Esophagus muscularis mucosa (tissue), 3 donors: ENCODE data around the gene PAXX.

Experiments used
- POLR2AphosphoS5 ChIP-seq, 2 donors: sonication (generic); formaldehyde crosslinking; IDR thresholded peaks; one replicate each; pipeline ENCODE4 v1.6.1; 2017; ENCODE audit warnings: antibody characterized with exemption in 2 of 2
- TF ChIP-seq, protein P1 (sequence below), 3 experiments: fragments of 200-600 bp in 2 of 3; fragments of 450-650 bp in 1 of 3; sonication (generic) in 2 of 3; IDR thresholded peaks; one replicate each; pipeline ENCODE4 v1.5.1; 2017 to 2019; ENCODE audit warnings: antibody characterized with exemption in 3 of 3, mild to moderate bottlenecking in 2 of 3, moderate library complexity in 1 of 3

DNA sequence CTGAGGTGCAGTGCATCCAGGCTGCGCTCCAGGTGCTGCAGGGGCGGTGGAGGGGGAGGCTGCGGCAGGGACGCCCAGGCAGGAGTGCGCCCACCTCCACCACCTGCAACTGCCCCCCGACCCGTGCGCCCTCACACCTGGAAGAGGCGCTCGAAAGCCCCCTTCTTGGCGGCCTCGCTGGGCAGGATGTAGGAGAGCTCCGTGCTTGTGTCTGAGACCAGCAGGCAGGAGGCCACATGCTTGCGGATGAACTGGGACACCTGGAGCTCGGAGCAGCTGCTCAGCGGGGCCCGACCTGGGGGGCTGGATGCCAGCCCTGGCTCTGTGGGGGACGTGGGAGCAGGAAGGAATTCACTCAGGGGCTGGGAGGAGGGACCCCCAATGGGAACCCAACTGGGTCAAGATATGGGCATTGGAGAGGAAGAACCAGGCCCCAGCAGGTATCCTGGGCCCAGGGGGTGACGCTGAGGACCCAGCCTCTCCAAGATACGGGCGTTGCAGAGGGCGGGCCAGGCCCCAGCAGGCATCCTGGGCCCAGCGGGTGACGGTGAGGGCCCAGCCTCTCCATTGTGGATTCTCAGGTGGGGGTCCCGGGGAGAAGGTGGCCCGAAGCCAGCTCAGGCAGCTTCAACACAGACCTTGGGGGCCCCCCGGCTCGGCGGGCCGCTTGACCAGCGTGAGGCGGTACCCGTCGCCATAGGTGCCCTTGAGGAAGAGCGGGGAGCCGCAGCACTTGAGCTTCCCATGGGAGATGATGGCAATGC is 22.7 kb downstream of the PAXX start:
- TF ChIP-seq, protein P1, sequence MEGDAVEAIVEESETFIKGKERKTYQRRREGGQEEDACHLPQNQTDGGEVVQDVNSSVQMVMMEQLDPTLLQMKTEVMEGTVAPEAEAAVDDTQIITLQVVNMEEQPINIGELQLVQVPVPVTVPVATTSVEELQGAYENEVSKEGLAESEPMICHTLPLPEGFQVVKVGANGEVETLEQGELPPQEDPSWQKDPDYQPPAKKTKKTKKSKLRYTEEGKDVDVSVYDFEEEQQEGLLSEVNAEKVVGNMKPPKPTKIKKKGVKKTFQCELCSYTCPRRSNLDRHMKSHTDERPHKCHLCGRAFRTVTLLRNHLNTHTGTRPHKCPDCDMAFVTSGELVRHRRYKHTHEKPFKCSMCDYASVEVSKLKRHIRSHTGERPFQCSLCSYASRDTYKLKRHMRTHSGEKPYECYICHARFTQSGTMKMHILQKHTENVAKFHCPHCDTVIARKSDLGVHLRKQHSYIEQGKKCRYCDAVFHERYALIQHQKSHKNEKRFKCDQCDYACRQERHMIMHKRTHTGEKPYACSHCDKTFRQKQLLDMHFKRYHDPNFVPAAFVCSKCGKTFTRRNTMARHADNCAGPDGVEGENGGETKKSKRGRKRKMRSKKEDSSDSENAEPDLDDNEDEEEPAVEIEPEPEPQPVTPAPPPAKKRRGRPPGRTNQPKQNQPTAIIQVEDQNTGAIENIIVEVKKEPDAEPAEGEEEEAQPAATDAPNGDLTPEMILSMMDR (IDR thresholded peaks at IDR 0.05) = no peak
- no peak for TF ChIP-seq POLR2AphosphoS5 (IDR thresholded peaks at IDR 0.05)
